Gastroesophageal sphincter (tissue), 3 donors: Measurements from ENCODE around the gene BLMH.

Experiments
- POLR2A ChIP-seq, 2 donors: fragments of 450-650 bp; IDR thresholded peaks; one replicate each; pipeline ENCODE4 v1.6.1; 2017; ENCODE audit warnings: antibody characterized with exemption in 2 of 2, mild to moderate bottlenecking in 2 of 2, moderate library complexity in 1 of 2
- TF ChIP-seq, protein P1 (sequence below), 4 experiments: fragments of 200-600 bp in 2 of 4; fragments of 450-650 bp in 2 of 4; sonication (generic) in 1 of 4; IDR thresholded peaks; one replicate each; pipeline ENCODE4 v1.5.1; 2017 to 2019; ENCODE audit warnings: antibody characterized with exemption in 4 of 4, mild to moderate bottlenecking in 2 of 4, moderate library complexity in 2 of 4

DNA sequence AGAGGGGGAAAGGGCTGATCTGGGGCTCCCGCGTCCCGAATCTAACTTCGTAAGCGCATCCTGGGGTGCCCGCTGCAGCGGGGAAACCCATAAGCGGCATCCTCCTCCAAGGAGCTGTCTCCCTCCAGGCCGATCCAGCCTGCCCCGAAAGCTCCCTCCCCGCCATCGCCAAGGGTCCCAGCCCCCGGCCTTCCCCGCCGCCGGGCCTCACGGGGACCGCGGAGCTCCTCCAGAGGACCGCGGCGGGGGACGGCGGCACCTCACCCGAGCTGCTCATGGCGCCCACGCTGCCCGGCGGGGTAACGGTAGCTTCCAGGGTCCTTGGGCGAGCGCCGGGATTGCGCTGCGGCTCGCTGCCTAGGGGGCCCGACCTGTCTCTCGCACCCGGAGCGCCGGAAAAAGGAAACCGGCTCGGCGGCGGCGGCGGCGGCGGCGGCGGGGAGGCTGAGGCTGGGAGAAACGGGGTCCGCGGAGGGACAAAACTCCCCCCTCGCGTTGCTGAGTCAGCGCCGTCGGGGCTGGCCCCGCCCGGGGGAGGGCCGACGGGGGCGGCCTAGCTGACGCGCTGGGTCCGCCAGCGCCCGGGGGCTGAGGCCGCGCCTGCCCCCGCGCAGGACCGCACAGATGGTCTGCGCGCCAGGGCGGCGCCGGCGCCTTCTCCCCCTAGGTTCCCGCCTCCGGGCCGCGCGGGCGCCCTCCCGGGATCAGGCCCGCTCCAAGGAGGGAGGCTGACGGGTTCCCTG, at the start of gene BLMH:
- TF ChIP-seq, protein P1, sequence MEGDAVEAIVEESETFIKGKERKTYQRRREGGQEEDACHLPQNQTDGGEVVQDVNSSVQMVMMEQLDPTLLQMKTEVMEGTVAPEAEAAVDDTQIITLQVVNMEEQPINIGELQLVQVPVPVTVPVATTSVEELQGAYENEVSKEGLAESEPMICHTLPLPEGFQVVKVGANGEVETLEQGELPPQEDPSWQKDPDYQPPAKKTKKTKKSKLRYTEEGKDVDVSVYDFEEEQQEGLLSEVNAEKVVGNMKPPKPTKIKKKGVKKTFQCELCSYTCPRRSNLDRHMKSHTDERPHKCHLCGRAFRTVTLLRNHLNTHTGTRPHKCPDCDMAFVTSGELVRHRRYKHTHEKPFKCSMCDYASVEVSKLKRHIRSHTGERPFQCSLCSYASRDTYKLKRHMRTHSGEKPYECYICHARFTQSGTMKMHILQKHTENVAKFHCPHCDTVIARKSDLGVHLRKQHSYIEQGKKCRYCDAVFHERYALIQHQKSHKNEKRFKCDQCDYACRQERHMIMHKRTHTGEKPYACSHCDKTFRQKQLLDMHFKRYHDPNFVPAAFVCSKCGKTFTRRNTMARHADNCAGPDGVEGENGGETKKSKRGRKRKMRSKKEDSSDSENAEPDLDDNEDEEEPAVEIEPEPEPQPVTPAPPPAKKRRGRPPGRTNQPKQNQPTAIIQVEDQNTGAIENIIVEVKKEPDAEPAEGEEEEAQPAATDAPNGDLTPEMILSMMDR (IDR thresholded peaks at IDR 0.05), result no peak
- peak; percentile 66 to 76 for TF ChIP-seq POLR2A (IDR thresholded peaks at IDR 0.05)
